ENCODE results near the gene FOXO6.

The FOXO6 gene

GRCh38 chr1:41368366-41368765 lies 7.1 kb downstream of the FOXO6 start:
- DNase-seq = no peak

- no peak for DNase-seq
Measured at GRCh38 chr1:41368801-41369200, 7.6 kb downstream of the FOXO6 start.

- no peak for DNase-seq
Measured at GRCh38 chr1:41369531-41369930, 8.3 kb downstream of the FOXO6 start.

- DNase-seq = no peak
Measured at GRCh38 chr1:41370225-41370624, 9.0 kb downstream of the FOXO6 start.

GRCh38 chr1:41370756-41371420 lies 9.7 kb downstream of the FOXO6 start:
- no peak for DNase-seq

GRCh38 chr1:41371630-41372599 lies 10.7 kb downstream of the FOXO6 start:
- DNase-seq = peak; percentile 69

GRCh38 chr1:41372600-41372993 lies 11.4 kb downstream of the FOXO6 start:
- DNase-seq = no peak

GRCh38 chr1:41373373-41373772 lies 12.1 kb downstream of the FOXO6 start:
- DNase-seq = no peak

GRCh38 chr1:41374711-41375110 lies 13.5 kb downstream of the FOXO6 start:
- no peak for DNase-seq

- DNase-seq = no peak
Measured at GRCh38 chr1:41377397-41377796, 16.2 kb downstream of the FOXO6 start.

GRCh38 chr1:41378222-41378621 lies 17.0 kb downstream of the FOXO6 start:
- DNase-seq = no peak

- no peak for DNase-seq
Measured at GRCh38 chr1:41378999-41379737, 17.9 kb downstream of the FOXO6 start.

GRCh38 chr1:41379738-41380130 lies 18.5 kb downstream of the FOXO6 start:
- DNase-seq = no peak

- DNase-seq = no peak
Measured at GRCh38 chr1:41380195-41380594, 19.0 kb downstream of the FOXO6 start.

- DNase-seq = peak; percentile 40
Measured at GRCh38 chr1:41380979-41381691, 19.9 kb downstream of the FOXO6 start.

- DNase-seq = no peak
Measured at GRCh38 chr1:41381692-41382479, 20.7 kb downstream of the FOXO6 start.

- DNase-seq = no peak
Measured at GRCh38 chr1:41382480-41383090, 21.4 kb downstream of the FOXO6 start.

- peak; percentile 75 for DNase-seq
Measured at GRCh38 chr1:41383094-41383852, 22.0 kb downstream of the FOXO6 start.

- DNase-seq = no peak
Measured at GRCh38 chr1:41384579-41384978, 23.3 kb downstream of the FOXO6 start.

GRCh38 chr1:41385398-41386195 lies 24.4 kb downstream of the FOXO6 start:
- DNase-seq = no peak

Data from MV-4-11 (cell line).